H7 (cell line): ENCODE results near the gene S100A12. TPM values are rescaled to one million over a fixed set of nuclear protein-coding genes. Genes with fewer than 3 reads are reported as not detected.
A peak's percentile ranks its signal among the peaks of the same experiment; 100 is the strongest.

Source experiments
- DNase-seq: peaks from one replicate; pipeline ENCODE4 v3.0.0; 2012
- H3K27me3 ChIP-seq: 2 replicates; pipeline ENCODE4 v1.6.0; 2011; ENCODE audit warnings: mild to moderate bottlenecking, low read length; ENCODE audit not compliant: control insufficient read depth, insufficient read depth
- H3K36me3 ChIP-seq: replicated peaks from 2 replicates; pipeline ENCODE4 v1.5.1; 2011; ENCODE audit warnings: low read length; ENCODE audit not compliant: control insufficient read depth, insufficient read depth
- H3K4me3 ChIP-seq: 2 replicates; pipeline ENCODE4 v1.5.1; 2011; ENCODE audit warnings: low read depth, mild to moderate bottlenecking, control low read depth, low read length, moderate library complexity; ENCODE audit not compliant: insufficient read depth
- total RNA-seq: library from RNA; depleted of rRNA; stranded (reverse); fragments of >200 nt; shearing (Covaris generic); gene quantifications from 2 replicates; pipeline ENCODE4 v1.2.3, GENCODE V29; 2014

Gene S100A12
- total RNA-seq, 1 experiment from 2014 or later: not detected

DNA sequence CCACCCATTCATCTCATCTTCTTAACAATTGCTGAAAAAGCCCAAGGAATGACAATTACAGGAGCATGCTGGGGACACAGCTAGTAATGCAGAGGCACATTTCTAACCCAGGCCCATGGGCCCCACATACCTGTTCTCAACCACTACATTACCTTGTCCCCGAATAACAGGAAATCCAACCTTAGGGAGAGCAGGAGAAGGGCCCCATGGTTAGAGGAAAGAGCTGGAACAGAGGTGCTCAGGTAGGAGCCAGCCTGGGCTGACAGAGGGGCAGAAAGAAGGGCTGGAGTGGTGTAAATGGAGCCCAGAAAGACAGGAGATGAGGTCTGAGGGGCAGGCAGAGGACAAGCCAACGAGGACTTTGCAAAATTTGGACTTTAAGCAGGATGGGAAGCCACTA, 26.8 kb upstream of the S100A12 start:
- no peaks in the 10 kb centered on the region for H3K27me3 ChIP-seq
- peak; percentile 13 for DNase-seq

GRCh38 chr1:153401461-153401860, 26.0 kb upstream of the S100A12 start:
- no peak for DNase-seq
- H3K27me3 ChIP-seq: no peaks in the 10 kb centered on the region
- no peaks in the 10 kb centered on the region for H3K36me3 ChIP-seq
- H3K4me3 ChIP-seq: no peak overlapping the region

More for the DNA sequence above, 26.8 kb upstream of the S100A12 start:
- Histone ChIP-seq H3K36me3 (no peaks in the 10 kb centered on the region), H3K4me3 (no peak overlapping the region)

- DNase-seq: peak; percentile 64
Observed at GRCh38 chr1:153400244-153400643, 24.8 kb upstream of the S100A12 start.

DNA sequence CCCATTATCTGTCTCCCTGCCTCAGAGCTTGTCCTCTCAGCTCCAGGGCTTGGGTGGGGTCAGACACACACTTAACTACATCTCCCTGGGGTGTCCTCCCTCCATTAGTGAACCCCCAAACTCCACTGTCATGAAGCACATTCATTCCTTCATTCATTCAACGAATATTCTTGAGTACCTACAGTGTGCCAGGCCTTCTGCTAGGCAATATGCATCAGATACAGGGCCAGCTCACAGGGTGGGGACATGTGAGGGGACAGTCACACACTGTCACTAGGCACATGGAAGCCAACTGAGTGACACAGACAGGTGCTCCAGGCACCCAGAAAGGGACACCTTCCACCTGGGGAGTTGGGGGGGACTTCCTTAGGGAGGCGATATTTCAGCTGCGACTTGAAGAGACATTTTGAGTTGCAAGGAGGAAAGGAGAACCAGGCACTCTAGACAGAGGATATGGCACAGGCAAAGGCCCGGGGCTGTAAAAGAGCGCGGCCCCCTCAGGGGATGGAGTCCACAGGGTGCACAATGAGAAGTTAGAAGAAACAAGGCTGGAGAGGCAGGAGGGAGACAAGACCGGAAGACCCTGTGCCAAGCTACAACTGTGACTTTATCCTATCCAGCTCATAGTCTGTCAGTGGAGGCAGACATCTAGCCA, 24.1 kb upstream of the S100A12 start:
- Histone ChIP-seq H3K36me3 (no peaks in the 10 kb centered on the region), H3K27me3 (no peaks in the 10 kb centered on the region), H3K4me3 (no peak overlapping the region)
- DNase-seq: no peak

More at GRCh38 chr1:153400244-153400643, 24.8 kb upstream of the S100A12 start:
- no peaks in the 10 kb centered on the region for H3K36me3 ChIP-seq
- H3K4me3 ChIP-seq: no peak overlapping the region
- no peaks in the 10 kb centered on the region for H3K27me3 ChIP-seq

DNA sequence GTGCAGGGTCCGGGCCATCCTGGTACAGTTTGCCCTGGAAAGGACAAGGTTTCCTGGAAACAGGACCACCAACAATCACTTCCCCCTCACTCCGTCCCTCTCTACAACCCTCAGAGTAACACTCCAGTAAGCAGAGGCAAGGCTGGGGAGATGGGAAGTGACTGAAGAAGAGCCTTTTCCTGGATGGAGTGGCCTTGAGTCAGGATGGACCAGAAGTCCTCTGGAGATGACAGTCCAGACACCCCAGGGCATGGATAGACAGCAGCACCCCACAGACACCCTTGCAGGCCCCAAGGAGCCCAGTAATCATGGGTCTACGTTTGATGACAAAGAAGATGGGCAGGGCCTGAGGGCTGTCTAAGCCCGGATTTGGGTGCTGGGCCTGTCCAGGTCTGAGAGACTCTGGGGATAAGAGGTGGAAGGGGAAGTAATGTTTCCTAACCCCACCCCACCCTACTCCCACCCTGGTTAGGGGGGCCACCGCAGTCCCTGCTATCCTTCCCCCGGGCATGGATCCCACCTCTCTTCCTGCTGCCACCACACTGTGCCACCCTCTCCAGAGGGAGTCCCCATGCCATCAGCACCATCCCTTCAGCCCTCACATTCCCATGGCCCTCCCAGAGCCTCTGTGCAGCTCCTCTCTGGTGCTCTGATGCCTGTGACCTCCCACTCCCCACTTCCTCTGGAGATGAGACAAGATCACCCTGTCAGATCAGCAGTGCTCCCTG, 22.7 kb upstream of the S100A12 start:
- peak; percentile 5 for DNase-seq
- Histone ChIP-seq H3K27me3 (no peaks in the 10 kb centered on the region), H3K4me3 (no peak overlapping the region), H3K36me3 (no peaks in the 10 kb centered on the region)

DNA sequence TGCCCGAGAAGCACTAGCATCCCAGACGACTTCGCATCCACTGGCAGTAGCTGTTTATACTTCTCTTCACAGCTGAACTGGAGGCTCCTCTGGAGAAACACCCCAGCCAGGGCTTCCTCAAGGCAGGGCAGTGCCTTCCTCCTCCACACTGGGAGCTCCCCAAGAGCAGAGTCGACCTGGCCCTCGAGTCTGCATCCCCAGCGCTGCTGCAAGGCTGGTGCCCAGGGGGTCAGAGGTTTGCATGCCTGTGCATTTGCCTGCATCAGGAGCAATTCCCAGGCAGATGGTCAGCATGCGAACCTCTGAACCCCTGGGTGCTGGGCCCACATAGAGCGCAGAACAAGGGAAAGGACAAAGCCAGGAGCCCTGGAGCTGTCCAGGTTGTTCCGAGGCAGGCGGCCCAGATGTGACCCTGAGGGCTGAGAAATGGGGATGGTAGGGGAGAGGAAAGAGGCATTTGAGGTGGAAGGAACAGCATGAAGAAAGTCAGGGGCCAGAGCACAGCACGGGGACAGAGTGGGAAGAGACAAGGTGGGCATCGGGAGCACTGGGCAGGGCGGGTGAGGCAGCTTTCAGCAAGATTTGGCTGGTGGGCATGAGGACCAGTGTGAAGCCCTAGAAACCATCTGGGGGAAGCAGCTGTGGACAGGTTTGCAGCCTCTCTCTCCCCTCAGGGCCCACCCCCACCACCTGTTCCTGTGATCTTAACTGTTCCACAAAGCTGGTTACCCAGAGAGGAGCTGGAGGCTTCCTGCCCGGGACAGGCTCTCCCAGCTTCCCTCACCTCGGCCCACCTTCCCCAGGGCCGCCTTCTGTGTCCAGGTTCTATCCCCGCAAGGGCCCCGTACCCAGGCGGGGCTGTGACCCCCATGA, 21.9 kb upstream of the S100A12 start:
- no peak overlapping the region for H3K4me3 ChIP-seq
- DNase-seq: peak; percentile 20
- H3K27me3 ChIP-seq: no peaks in the 10 kb centered on the region
- no peaks in the 10 kb centered on the region for H3K36me3 ChIP-seq

DNA sequence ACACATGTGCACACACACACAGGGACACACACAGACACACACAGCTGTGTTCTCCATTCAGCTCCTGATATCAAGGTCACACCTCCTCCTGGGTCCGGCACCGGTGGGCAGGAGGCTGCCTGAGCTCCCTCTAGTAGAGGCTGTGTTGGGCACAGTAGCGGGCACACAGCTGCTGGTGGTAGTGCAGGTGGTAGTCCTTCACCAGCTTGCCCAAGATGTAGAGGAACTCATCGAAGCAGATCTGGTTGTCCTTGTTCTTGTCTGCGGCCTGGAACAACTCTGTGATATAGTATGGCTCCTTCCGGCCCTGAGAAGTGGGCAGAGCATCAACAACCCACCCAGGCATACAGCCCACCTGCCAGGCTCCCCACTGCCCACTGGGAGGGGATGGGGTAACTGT, 21.0 kb upstream of the S100A12 start:
- no peak for DNase-seq
- H3K4me3 ChIP-seq: no peak overlapping the region
- H3K36me3 ChIP-seq: no peaks in the 10 kb centered on the region
- no peaks in the 10 kb centered on the region for H3K27me3 ChIP-seq

DNA sequence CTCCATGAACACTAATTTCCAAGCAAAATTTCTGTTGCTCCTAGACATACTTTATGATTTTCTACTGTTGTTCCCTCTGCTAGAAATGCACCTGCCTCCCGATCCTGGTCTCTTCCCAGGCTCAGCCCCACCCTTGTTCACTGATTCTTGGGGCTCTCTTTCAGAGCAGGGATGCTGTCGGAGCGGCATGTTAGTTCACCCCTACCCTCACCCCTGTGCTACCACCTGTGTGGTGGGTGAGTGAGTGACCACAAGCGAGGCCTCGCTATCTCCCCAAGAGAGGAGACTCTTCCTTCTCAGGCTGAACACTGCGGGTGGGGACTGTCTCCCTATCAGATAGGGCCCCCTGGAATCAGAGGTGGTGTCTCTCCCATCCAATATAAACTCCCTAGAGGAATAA, 20.4 kb upstream of the S100A12 start:
- Histone ChIP-seq H3K4me3 (no peak overlapping the region), H3K27me3 (no peaks in the 10 kb centered on the region), H3K36me3 (no peaks in the 10 kb centered on the region)
- peak; percentile 7 for DNase-seq

- peak; percentile 5 for DNase-seq
- no peaks in the 10 kb centered on the region for H3K27me3 ChIP-seq
Observed at GRCh38 chr1:153395136-153395685, 19.8 kb upstream of the S100A12 start.

GRCh38 chr1:153394391-153394790, 19.0 kb upstream of the S100A12 start:
- peak; percentile 8 for DNase-seq
- H3K27me3 ChIP-seq: no peaks in the 10 kb centered on the region
- no peaks in the 10 kb centered on the region for H3K36me3 ChIP-seq
- H3K4me3 ChIP-seq: no peak overlapping the region

More at GRCh38 chr1:153395136-153395685, 19.8 kb upstream of the S100A12 start:
- no peak overlapping the region for H3K4me3 ChIP-seq
- H3K36me3 ChIP-seq: no peaks in the 10 kb centered on the region

- DNase-seq: peak; percentile 73
Observed at GRCh38 chr1:153393926-153394325, 18.5 kb upstream of the S100A12 start.

GRCh38 chr1:153392822-153393221, 17.4 kb upstream of the S100A12 start:
- no peaks in the 10 kb centered on the region for H3K27me3 ChIP-seq
- no peaks in the 10 kb centered on the region for H3K36me3 ChIP-seq

More at GRCh38 chr1:153393926-153394325, 18.5 kb upstream of the S100A12 start:
- Histone ChIP-seq H3K36me3 (no peaks in the 10 kb centered on the region), H3K4me3 (no peak overlapping the region), H3K27me3 (no peaks in the 10 kb centered on the region)

DNA sequence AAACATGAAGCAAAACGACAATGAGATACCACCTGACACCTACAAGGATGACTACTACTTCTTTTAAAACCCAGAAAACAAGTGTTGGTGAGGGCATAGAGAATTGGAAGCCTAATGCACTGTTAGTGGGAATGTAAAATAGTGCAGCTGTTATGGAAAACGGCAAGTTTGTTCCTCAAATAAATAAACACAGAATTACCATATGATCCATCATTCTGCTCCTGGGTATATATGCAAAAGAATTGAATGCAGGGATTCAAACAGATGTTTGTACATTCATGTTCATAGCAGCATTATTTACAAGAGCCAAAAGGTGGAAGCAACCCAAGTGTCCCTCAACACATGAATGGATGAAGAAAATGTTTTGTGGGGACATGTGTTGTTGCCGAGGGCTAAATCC, 16.8 kb upstream of the S100A12 start:
- DNase-seq: no peak
- Histone ChIP-seq H3K36me3 (no peaks in the 10 kb centered on the region), H3K27me3 (no peaks in the 10 kb centered on the region)

More at GRCh38 chr1:153392822-153393221, 17.4 kb upstream of the S100A12 start:
- H3K4me3 ChIP-seq: no peak overlapping the region
- DNase-seq: no peak

GRCh38 chr1:153390938-153391710, 15.7 kb upstream of the S100A12 start, which contains the start of gene S100A8:
S100A8 (minus strand) TSS chr1:153391073; CDS start chr1:153390535, 538 bp downstream.
- Histone ChIP-seq H3K27me3 (no peaks in the 10 kb centered on the region), H3K4me3 (no peak within 1 kb of the TSS), H3K36me3 (no peaks in the 10 kb centered on the region)
- DNase-seq: no peak

More for the DNA sequence above, 16.8 kb upstream of the S100A12 start:
- H3K4me3 ChIP-seq: no peak overlapping the region
